ENCODE measurements around the gene PIP5K1C.
A peak's percentile ranks its signal among the peaks of the same experiment; 100 is the strongest.
"Not testable (repeated sequence)": the region's sequence is repeated elsewhere in the genome, so short reads cannot be mapped to it uniquely, and the experiment has no call there.

Gene PIP5K1C

DNA sequence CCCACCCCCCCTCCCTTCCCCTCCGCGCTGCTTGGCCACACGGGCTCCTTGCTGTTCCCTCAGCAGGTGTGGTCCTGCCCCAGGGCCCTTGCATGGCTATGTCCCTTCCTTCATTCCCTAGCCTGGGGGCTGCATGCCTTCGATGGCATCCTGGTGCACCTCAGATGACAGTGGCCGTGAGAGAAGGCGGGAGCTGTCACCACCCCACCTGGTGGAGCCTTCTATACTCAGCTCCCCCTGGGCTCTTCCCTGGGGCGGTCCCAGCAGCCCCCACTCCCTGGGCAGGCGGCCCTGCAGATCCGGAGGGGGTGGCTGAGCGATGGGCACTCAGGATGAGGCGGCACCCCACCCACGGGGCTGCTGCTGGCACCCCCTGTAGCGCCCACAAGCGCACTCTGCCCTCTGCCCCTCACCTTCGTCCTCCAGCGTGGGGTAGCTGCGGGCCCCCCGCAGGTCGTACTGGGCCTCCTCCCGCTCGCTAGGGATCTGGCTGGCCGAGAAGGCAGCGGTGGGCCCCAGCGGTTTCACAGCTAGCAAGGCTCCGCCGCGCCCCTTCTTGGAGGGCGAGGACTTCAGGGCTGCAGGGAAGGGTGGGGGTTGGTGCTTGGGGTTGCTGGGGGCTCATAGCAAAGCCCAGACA, 56.5 kb downstream of the PIP5K1C start:
- no peak for DNase-seq

- DNase-seq = peak; percentile 99
These were observed 57.1 kb downstream of the PIP5K1C start for GRCh38 chr19:3642987-3643673.

DNA sequence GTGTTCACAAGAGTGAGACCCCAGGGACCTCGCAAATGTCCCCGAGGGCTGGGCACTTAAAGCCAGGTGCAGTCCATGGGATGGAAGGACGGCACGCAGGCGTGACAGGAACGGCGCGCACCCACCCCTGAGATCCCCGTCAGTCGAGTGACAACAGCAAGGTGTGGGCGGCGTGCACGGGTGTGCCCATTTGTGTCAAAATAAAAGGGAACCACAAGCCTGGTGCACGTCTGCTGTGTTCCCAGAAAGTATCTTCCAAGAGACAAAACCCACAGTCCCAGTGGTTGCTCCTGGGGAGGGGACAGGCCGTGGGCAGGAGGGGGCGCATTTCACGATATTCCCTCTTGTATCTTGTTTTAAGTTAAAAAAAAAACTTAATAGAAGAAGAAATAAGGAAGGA, 58.0 kb downstream of the PIP5K1C start:
- DNase-seq = no peak

- DNase-seq = no peak
These were observed 58.6 kb downstream of the PIP5K1C start for GRCh38 chr19:3641515-3642269.

- no peak for DNase-seq
These were observed 60.8 kb downstream of the PIP5K1C start for GRCh38 chr19:3639479-3639878.

- no peak for DNase-seq
These were observed 61.8 kb downstream of the PIP5K1C start for GRCh38 chr19:3638208-3639193.

DNA sequence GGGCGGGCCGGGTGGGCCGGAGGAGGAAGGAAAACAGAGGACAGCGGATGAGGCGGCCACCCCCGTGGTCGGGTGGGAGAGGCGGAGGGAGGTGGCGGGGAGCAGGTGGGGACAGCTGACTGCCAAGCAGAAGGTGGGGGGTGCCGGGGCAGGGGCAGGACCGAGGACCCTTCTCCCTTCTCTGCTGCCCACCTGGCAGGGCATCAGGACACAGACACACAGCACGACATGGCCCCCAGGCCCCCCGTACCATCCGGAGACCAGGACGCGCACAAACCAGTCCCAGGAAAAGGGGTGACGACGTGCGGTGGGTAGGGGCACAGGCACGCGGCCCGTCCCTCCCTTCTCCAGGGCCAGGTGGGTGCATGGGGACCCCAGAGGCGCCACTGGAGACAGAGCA, 62.6 kb downstream of the PIP5K1C start:
- no peak for DNase-seq

DNA sequence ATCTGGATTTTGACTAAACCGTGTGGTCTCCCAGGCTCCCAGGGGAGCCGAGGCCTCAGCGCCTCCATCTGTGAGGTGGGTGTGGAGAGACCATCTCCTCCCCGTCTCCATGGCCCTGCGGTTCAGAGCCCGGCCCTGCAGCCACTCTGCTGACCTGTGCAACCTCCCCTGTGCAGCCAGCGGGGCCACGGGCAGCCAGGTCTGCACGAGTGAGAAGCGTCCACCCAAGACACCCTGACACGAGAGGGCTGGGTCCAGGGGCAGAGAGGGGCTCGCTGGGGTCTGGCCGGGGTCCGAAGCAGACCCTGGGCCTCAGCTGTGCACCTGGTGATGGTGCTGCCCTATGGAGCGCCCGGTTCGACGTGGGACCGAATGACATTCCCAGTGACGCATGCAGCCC, 63.3 kb downstream of the PIP5K1C start:
- DNase-seq = no peak

GRCh38 chr19:3636506-3636905, 63.8 kb downstream of the PIP5K1C start:
- no peak for DNase-seq

DNA sequence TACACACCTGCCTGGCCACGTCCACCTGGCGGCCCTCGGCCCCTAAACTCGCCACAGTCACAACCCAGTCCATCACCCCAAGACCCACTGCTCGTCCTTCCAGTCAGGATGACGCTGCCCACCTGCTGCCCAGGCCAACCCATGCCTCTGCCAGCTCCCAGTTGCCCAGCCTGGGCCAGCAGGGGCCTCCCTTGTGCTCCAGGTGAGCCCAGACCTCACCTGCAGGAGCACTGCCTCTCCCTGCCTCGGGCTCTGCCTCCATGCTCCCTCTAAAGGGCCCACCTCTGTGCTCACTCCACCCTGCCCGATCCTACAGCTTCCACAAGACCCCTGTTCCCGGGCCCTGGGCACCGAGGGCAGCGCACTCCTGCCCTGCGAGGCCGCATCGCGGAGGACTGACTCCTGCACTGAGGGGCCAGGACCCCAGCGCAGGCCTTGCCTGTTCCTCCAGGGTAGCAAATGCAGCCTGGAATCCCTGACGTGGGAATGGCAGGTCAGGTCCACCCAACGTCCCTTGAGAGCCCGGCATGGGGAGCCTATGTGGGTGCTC, 65.7 kb downstream of the PIP5K1C start:
- no peak for DNase-seq

DNA sequence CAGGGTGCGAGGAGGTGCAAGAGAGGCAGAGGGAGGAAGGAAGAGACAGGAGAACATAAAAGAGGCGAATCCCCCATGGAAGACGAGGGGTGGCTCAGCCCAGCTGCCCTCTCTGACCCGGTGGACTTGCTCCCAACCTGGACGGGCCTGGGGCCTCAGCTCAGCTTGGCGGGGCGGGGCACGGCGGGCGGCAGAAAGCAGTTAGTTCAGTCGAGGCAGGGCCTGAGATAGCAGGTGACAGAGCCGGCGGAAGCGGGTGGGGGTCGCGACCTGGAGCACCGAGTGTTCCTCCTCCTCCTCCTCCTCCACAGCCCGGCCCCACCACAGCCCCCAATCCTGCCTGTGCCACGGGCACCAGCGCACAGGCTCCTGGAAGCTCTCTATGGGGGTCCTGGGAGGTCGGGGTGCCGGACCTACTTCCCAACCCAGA, 66.7 kb downstream of the PIP5K1C start:
- no peak for DNase-seq

- DNase-seq = no peak
These were observed 67.3 kb downstream of the PIP5K1C start for GRCh38 chr19:3632739-3633558.

DNA sequence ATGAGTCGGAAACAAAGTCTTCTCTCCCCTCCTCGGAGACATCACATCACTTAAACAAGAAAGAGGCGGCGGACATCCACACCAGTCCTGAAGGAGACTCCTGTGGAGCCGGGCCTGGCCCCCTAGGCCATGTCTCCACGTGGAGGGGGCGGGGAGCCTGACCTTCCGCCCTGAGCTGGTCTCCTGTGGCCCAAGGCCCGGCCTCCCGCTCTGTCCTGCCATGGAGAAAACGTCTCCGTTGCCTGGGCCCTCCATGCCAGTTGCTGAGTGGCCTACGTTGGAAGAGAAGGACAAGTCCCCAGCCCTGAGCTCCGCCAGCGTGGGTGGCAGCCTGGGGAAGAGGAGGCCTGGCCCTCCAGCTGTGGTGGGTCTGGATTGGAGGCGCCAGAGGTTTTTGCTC, 68.2 kb downstream of the PIP5K1C start:
- DNase-seq = no peak

DNA sequence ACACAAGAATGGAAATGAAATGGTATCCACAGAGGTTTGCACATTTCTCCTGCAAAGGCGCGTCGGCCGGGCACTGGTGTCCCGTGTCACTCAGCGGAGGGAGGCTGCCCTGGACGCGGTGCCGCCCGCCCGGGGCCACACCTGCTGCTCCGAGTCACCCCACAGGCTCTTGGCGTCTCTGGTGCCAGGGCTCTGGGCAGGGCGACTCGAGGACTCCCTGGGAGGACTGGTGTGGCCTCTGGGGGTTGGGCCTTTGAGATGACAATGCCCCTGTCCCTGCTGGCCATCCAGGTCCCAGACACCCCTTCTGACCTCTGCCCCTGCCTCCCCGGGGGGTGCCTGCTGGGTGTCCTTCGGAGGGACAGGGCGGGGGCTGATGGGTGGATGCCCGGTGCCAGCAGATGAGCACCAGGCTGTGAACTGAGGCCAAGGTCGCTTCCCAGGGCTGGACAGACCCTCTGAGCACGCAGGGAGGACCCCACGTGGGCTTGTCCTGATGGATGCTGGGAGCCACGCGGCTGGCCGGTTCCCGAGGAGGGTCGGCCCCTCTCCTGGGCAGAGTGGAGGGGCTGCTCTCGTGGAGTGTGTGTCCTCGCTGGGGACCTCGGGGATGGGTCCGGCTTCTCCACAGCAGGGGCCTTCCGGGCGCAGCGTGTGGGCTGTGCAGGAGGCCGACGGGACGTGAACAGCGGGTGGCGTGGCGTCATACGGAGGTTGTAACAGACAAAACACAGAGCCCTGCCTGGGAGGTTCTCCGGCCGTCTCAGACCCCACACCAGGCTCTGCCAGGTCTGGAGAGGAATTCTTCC, 69.0 kb downstream of the PIP5K1C start:
- no peak for DNase-seq

- not testable (repeated sequence) for DNase-seq
These were observed 71.5 kb downstream of the PIP5K1C start for GRCh38 chr19:3628766-3629165.

DNA sequence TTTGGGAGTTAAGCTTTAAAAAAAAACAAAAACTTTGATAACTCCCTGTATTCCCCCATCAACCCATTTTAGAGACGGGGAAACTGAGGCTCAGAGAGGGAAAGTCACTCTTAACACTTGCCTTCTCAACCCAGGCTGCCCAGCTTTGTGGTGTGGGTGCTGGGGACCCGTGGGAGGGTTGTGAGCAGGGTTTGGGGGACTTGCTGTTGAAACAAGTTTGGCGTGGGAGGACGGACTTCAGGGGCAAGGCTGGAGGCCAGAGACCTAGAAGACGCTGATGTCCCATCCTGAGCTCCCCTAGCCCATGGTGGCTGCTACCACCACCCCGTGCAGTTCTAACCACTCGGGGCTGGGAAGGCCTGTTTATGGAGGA, 72.9 kb downstream of the PIP5K1C start:
- no peak for DNase-seq

- DNase-seq = peak; percentile 99
These were observed 73.6 kb downstream of the PIP5K1C start, which contains the start of gene CACTIN for GRCh38 chr19:3626473-3627350. CACTIN (minus strand) TSS chr19:3626790; CDS start chr19:3626762, 28 bp downstream.

DNA sequence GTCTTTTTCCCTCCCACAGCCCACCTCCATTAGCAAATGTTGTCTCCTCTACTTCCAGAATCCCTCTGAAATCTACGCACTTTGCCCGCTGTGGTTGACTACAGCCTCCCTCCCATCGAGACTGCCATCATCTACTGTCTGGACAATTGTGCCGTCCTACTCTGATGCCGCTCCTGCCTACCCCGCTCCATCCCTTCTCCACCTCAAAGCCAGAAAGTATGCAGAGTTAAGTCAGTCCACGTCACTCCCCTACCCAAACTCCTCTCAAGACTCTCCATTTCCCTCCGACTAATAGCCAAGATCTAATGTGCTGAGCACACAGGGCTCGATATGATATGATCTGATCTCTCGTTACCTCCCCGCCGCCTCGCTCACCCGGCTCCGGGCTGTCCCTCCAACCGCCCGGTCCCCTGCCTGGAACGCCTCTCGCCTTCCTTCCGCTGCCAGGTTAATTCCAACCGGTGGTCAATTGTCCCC, 74.2 kb downstream of the PIP5K1C start:
- peak; percentile 34 for DNase-seq

GRCh38 chr19:3623716-3624115, 76.6 kb downstream of the PIP5K1C start:
- no peak for DNase-seq
